ENCODE results near the gene UBLCP1.

- no peak for TF ChIP-seq EZH2 (IDR thresholded peaks at IDR 0.05; ENCODE audit: borderline replicate concordance, low read depth, low read length, severe bottlenecking)
- no peak for TF ChIP-seq FOS (IDR thresholded peaks at IDR 0.05; ENCODE audit: borderline replicate concordance, insufficient read depth, low read length)
- no peak for TF ChIP-seq MAX (IDR thresholded peaks at IDR 0.05; ENCODE audit: insufficient read depth, insufficient read length)
- no peak for TF ChIP-seq CTCF (IDR thresholded peaks at IDR 0.05; ENCODE audit: extremely low read depth in 1 of 2, insufficient read depth in 1 of 2, low read depth in 1 of 2, low read length in 2 of 2)
- no peak for TF ChIP-seq POLR2A (IDR thresholded peaks at IDR 0.05; ENCODE audit: low read depth, low read length)
- TF ChIP-seq POLR2AphosphoS5 (IDR thresholded peaks at IDR 0.05; ENCODE audit: insufficient read depth, low read depth, low read length), result no peak
- TF ChIP-seq GATA2 (IDR thresholded peaks at IDR 0.05; ENCODE audit: insufficient read depth, insufficient read length, low read depth, low read length), result no peak
- no peak for TF ChIP-seq JUN (IDR thresholded peaks at IDR 0.05; ENCODE audit: borderline replicate concordance, insufficient read depth, insufficient read length, low read depth)
- TF ChIP-seq MYC (IDR thresholded peaks at IDR 0.05; ENCODE audit: low read depth, low read length), result no peak
Measured at GRCh38 chr5:159304961-159305595, 42.0 kb downstream of the UBLCP1 start.

Data from endothelial cell of umbilical vein (primary cell).